ENCODE results near the gene SPG7.

Gene SPG7

DNA sequence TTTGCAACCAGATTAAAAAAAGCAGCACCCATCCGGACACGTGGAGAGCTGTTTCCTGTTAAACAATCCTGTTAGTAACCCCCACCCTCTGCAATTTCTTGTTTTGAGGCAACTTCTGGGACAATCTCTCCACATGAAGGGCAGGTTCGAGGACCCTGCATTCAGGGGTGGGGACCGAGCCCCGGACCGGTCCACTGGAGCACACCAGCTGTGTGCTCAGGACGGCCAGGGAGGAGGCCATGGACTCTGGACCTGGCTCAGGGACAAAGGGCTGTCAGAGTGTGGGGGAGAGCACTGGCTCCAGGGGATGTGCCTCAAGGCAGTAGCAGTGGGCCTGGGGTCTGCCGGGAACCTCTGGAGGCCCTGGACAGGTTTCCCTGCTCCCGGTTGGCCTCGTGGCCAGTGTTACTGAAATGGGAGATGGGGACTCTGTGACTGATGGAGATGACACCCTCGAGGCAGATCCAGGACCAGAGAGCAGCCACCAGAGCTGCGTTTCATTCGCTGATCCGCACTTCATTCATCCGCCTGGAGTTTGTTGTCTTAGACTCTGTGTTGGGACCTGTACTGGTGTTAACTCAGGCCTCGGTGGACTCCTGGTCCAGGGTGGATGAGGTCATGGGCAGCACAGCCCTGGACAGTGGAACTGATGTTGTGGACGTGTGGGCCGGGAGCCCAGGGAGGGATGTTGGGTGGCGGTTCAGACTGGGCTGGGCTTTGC, 64.4 kb downstream of the SPG7 start:
- H3K23ac ChIP-seq (ENCODE audit: low read depth, low read length, poor library complexity): no peak overlapping the region
- H3K4me3 ChIP-seq (ENCODE audit: low read length in 2 of 2): no peak overlapping the region
- H3K79me1 ChIP-seq (ENCODE audit: low read depth, low read length): no peaks in the 10 kb centered on the region
- peaks cover 2 to 4% of the 10 kb centered on the region in 2 donors for H3K4me1 ChIP-seq (ENCODE audit: control insufficient read depth in 2 of 2, insufficient read depth in 1 of 2, low read depth in 1 of 2, low read length in 2 of 2)
- no peaks in the 10 kb centered on the region for H3K9me3 ChIP-seq (replicated peaks in 1 of 2; ENCODE audit: control insufficient read depth in 2 of 2, insufficient read depth in 1 of 2, low read depth in 1 of 2, low read length in 2 of 2)
- H2AFZ ChIP-seq (ENCODE audit: low read length): peak overlapping the region; percentile 75
- no peak for DNase-seq (ENCODE audit: low spot score)
- no peak overlapping the region for H4K8ac ChIP-seq (ENCODE audit: low read depth, low read length)
- H2BK15ac ChIP-seq (ENCODE audit: low read length): no peak overlapping the region
- H4K91ac ChIP-seq (ENCODE audit: low read depth, low read length, poor library complexity): no peak overlapping the region
- no peaks in the 10 kb centered on the region for H3K36me3 ChIP-seq (replicated peaks in 1 of 2; ENCODE audit: control insufficient read depth in 2 of 2, insufficient read depth in 2 of 2, low read length in 2 of 2)
- no CpG with 5 or more reads among the region's 19 CpGs for WGBS, 2 donors (ENCODE audit: extremely low coverage in 2 of 2, insufficient read length in 2 of 2, insufficient replicate concordance in 1 of 2)
- H3K14ac ChIP-seq (ENCODE audit: low read length): peak overlapping the region; percentile 10
- H2AK5ac ChIP-seq (ENCODE audit: low read depth, low read length): peak overlapping the region; percentile 79
- H3K27me3 ChIP-seq (ENCODE audit: control insufficient read depth in 3 of 3, insufficient read depth in 3 of 3, low read depth in 1 of 3, low read length in 3 of 3): peaks cover 21 to 36% (median 27%) of the 10 kb centered on the region in 3 experiments
- no peak overlapping the region for H3K4me2 ChIP-seq (ENCODE audit: insufficient read depth, low read length, poor library complexity, severe bottlenecking)
- H2BK5ac ChIP-seq (ENCODE audit: low read length): peak overlapping the region; percentile 20
- peak overlapping the region; percentile 51 for H3K9ac ChIP-seq (ENCODE audit: low read depth, low read length, poor library complexity)
- no peak overlapping the region for H3K18ac ChIP-seq (ENCODE audit: low read length)
- no peak overlapping the region for H3K27ac ChIP-seq (replicated peaks; ENCODE audit: low read length)
- H3K4ac ChIP-seq (ENCODE audit: low read length): no peak overlapping the region
- H2BK120ac ChIP-seq (ENCODE audit: low read depth, low read length): no peak overlapping the region
- no peak overlapping the region for H2BK12ac ChIP-seq (ENCODE audit: low read length)

DNA sequence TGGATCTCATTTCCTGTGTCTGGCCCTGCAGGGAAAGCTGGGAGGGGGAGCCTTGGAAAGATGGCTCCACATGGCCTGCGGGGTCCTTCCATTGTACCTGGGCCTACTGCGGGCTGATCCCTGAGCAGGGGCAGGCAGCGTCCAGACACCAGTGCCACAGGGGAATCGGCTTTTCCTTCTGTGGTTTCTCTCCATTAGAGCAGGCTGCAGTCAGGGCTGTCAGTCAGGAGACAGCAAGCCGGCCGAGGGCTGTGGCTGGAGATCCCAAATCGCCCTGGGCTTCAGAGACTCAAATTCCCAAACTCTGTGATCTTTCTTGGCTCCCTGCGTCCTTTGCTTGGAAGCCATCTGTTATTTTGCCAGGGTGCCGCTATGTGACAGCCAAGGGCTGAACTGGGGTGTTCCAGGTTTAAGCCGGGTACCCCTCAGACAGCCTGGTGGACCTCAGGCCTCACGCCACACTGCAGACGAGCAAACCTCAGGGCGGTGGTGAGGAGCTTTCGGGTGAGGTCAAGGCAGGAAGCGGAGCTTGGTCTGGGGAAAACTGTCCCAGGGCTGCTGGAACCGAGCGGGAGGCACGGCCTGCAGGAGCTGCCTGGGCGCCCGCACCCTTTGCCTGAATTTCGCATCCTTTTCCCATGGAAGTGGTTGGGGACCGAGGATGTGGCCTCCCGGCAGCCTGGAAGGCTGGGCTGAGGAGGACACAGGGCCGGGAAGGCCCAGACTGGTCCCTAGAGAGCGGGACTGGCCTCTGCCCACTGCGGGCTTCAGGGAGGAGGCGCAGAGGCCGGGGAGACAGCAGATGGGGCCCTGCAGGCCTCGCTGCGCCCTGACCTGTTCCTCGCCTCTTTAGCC, 65.8 kb downstream of the SPG7 start:
- H2AK5ac ChIP-seq (ENCODE audit: low read depth, low read length): peak overlapping the region; percentile 54
- peak overlapping the region; percentile 26 for H3K4ac ChIP-seq (ENCODE audit: low read length)

DNA sequence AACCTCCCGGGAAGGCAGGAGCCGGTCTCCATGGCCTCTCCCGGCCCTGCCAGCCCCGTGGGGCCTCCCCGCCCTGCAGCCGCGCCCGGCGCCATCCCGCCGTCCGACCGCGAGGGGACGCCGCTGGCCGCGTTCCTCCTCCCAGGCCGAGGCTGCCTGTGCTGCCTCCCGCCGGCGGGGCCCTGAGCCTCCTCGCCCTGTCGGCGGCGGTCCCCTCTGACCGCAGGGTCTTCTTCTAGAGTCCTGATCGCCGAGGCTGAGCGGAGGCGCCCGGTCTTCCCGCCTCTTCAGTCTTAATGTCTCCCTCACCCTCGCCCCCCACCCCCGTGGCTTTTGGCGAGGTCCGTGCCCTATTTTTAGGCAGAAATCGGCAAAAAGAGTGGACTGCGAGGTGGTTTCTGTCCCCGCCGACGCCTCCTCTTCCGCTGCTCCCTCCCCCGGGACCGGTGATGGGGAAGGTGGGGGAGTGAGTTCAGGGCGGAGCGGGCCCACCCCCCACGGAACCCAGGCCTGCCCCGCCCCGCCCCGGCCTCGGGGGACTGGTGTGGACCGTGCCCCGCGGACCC, 66.6 kb downstream of the SPG7 start:
- WGBS, 2 donors (ENCODE audit: extremely low coverage in 2 of 2, insufficient read length in 2 of 2, insufficient replicate concordance in 1 of 2): no CpG with 5 or more reads among the region's 55 CpGs
- no peak overlapping the region for H3K27ac ChIP-seq (replicated peaks; ENCODE audit: low read length)
- no peak overlapping the region for H3K9ac ChIP-seq (ENCODE audit: low read depth, low read length, poor library complexity)
- H2BK12ac ChIP-seq (ENCODE audit: low read length): no peak overlapping the region
- peak overlapping the region; percentile 83 for H2AFZ ChIP-seq (ENCODE audit: low read length)
- peak overlapping the region in 1 of 2 donors; percentile 27 for H3K4me3 ChIP-seq (ENCODE audit: low read length in 2 of 2)
- H3K4me2 ChIP-seq (ENCODE audit: insufficient read depth, low read length, poor library complexity, severe bottlenecking): peak overlapping the region; percentile 80
- peak overlapping the region; percentile 71 for H3K18ac ChIP-seq (ENCODE audit: low read length)
- peak overlapping the region; percentile 83 for H2BK15ac ChIP-seq (ENCODE audit: low read length)
- peaks cover 0 to 2% of the 10 kb centered on the region in 2 donors for H3K4me1 ChIP-seq (ENCODE audit: control insufficient read depth in 2 of 2, insufficient read depth in 1 of 2, low read depth in 1 of 2, low read length in 2 of 2)
- H2AK5ac ChIP-seq (ENCODE audit: low read depth, low read length): peak overlapping the region; percentile 54
- no peak overlapping the region for H3K14ac ChIP-seq (ENCODE audit: low read length)
- peaks cover 0 to 3% of the 10 kb centered on the region in 2 donors for H3K9me3 ChIP-seq (replicated peaks in 1 of 2; ENCODE audit: control insufficient read depth in 2 of 2, insufficient read depth in 1 of 2, low read depth in 1 of 2, low read length in 2 of 2)
- H3K4ac ChIP-seq (ENCODE audit: low read length): peak overlapping the region; percentile 26
- H3K79me1 ChIP-seq (ENCODE audit: low read depth, low read length): no peaks in the 10 kb centered on the region
- H4K8ac ChIP-seq (ENCODE audit: low read depth, low read length): no peak overlapping the region
- no peaks in the 10 kb centered on the region for H3K36me3 ChIP-seq (replicated peaks in 1 of 2; ENCODE audit: control insufficient read depth in 2 of 2, insufficient read depth in 2 of 2, low read length in 2 of 2)
- H2BK5ac ChIP-seq (ENCODE audit: low read length): no peak overlapping the region
- H2BK120ac ChIP-seq (ENCODE audit: low read depth, low read length): no peak overlapping the region
- DNase-seq (ENCODE audit: low spot score): no peak
- peaks cover 21 to 36% (median 27%) of the 10 kb centered on the region in 3 experiments for H3K27me3 ChIP-seq (ENCODE audit: control insufficient read depth in 3 of 3, insufficient read depth in 3 of 3, low read depth in 1 of 3, low read length in 3 of 3)
- H3K23ac ChIP-seq (ENCODE audit: low read depth, low read length, poor library complexity): peak overlapping the region; percentile 73
- H4K91ac ChIP-seq (ENCODE audit: low read depth, low read length, poor library complexity): no peak overlapping the region

More for the DNA sequence above, 65.8 kb downstream of the SPG7 start:
- no peaks in the 10 kb centered on the region for H3K36me3 ChIP-seq (replicated peaks in 1 of 2; ENCODE audit: control insufficient read depth in 2 of 2, insufficient read depth in 2 of 2, low read length in 2 of 2)
- no peak overlapping the region for H4K8ac ChIP-seq (ENCODE audit: low read depth, low read length)
- no peak overlapping the region for H3K4me2 ChIP-seq (ENCODE audit: insufficient read depth, low read length, poor library complexity, severe bottlenecking)
- peaks cover 2 to 4% of the 10 kb centered on the region in 2 donors for H3K4me1 ChIP-seq (ENCODE audit: control insufficient read depth in 2 of 2, insufficient read depth in 1 of 2, low read depth in 1 of 2, low read length in 2 of 2)
- H3K14ac ChIP-seq (ENCODE audit: low read length): no peak overlapping the region
- no peak overlapping the region for H3K4me3 ChIP-seq (ENCODE audit: low read length in 2 of 2)
- peak overlapping the region; percentile 83 for H2AFZ ChIP-seq (ENCODE audit: low read length)
- peak overlapping the region; percentile 83 for H2BK15ac ChIP-seq (ENCODE audit: low read length)
- H4K91ac ChIP-seq (ENCODE audit: low read depth, low read length, poor library complexity): no peak overlapping the region
- peak overlapping the region; percentile 45 for H3K9ac ChIP-seq (ENCODE audit: low read depth, low read length, poor library complexity)
- no peak overlapping the region for H2BK12ac ChIP-seq (ENCODE audit: low read length)
- DNase-seq (ENCODE audit: low spot score): no peak
- H2BK5ac ChIP-seq (ENCODE audit: low read length): no peak overlapping the region
- no peaks in the 10 kb centered on the region for H3K9me3 ChIP-seq (replicated peaks in 1 of 2; ENCODE audit: control insufficient read depth in 2 of 2, insufficient read depth in 1 of 2, low read depth in 1 of 2, low read length in 2 of 2)
- H3K79me1 ChIP-seq (ENCODE audit: low read depth, low read length): no peaks in the 10 kb centered on the region
- H3K27me3 ChIP-seq (ENCODE audit: control insufficient read depth in 3 of 3, insufficient read depth in 3 of 3, low read depth in 1 of 3, low read length in 3 of 3): peaks cover 21 to 36% (median 27%) of the 10 kb centered on the region in 3 experiments
- H2BK120ac ChIP-seq (ENCODE audit: low read depth, low read length): no peak overlapping the region
- peak overlapping the region; percentile 73 for H3K23ac ChIP-seq (ENCODE audit: low read depth, low read length, poor library complexity)
- H3K18ac ChIP-seq (ENCODE audit: low read length): peak overlapping the region; percentile 60
- H3K27ac ChIP-seq (replicated peaks; ENCODE audit: low read length): no peak overlapping the region
- WGBS, 2 donors (ENCODE audit: extremely low coverage in 2 of 2, insufficient read length in 2 of 2, insufficient replicate concordance in 1 of 2): no CpG with 5 or more reads among the region's 31 CpGs
